ENCODE measurements around the gene WDR72.
"Not testable (repeated sequence)": the region's sequence is repeated elsewhere in the genome, so short reads cannot be mapped to it uniquely, and the experiment has no call there.

WDR72 gene

GRCh38 chr15:53789654-53790375, 30.4 kb upstream of the WDR72 start:
- ChIA-PET CTCF (no interaction called here), POLR2A (no interaction called here)
- TF ChIP-seq FOXA1 (IDR thresholded peaks at IDR 0.05), result no peak
- TF ChIP-seq FOXM1 (IDR thresholded peaks at IDR 0.05; ENCODE audit: borderline replicate concordance), result no peak
- TF ChIP-seq LEF1 (IDR thresholded peaks at IDR 0.05; ENCODE audit: borderline replicate concordance), result no peak
- TF ChIP-seq ELF4 (IDR thresholded peaks at IDR 0.05), result no peak
- no peak for TF ChIP-seq TARDBP (IDR thresholded peaks at IDR 0.05)
- DNase-seq (ENCODE audit: extremely low spot score), result no peak

GRCh38 chr15:53786401-53786800, 26.9 kb upstream of the WDR72 start:
- CTCF ChIA-PET, result no interaction called here
- no peak for DNase-seq (ENCODE audit: extremely low spot score)
- POLR2A ChIA-PET, result no interaction called here
- TF ChIP-seq L3MBTL2 (conservative IDR thresholded peaks at IDR 0.05), result no peak
- no peak for TF ChIP-seq ELF4 (IDR thresholded peaks at IDR 0.05)
- TF ChIP-seq LEF1 (IDR thresholded peaks at IDR 0.05; ENCODE audit: borderline replicate concordance), result no peak
- no peak for TF ChIP-seq ARNT (IDR thresholded peaks at IDR 0.05)
- no peak for TF ChIP-seq PKNOX1 (IDR thresholded peaks at IDR 0.05)
- no peak for TF ChIP-seq FOXA1 (IDR thresholded peaks at IDR 0.05)
- no peak for TF ChIP-seq CTBP1 (IDR thresholded peaks at IDR 0.05; ENCODE audit: borderline replicate concordance)
- no peak for TF ChIP-seq SP1 (IDR thresholded peaks at IDR 0.05)
- TF ChIP-seq TARDBP (IDR thresholded peaks at IDR 0.05), result no peak
- TF ChIP-seq HDGF (IDR thresholded peaks at IDR 0.05; ENCODE audit: borderline replicate concordance), result no peak
- TF ChIP-seq SUZ12 (IDR thresholded peaks at IDR 0.05), result no peak
- no peak for TF ChIP-seq FOXM1 (IDR thresholded peaks at IDR 0.05; ENCODE audit: borderline replicate concordance)
- TF ChIP-seq FOXK2 (IDR thresholded peaks at IDR 0.05), result no peak
- no peak for TF ChIP-seq NFRKB (IDR thresholded peaks at IDR 0.05)
- TF ChIP-seq BHLHE40 (IDR thresholded peaks at IDR 0.05; ENCODE audit: borderline replicate concordance), result no peak
- TF ChIP-seq ZNF384 (IDR thresholded peaks at IDR 0.05), result no peak

GRCh38 chr15:53785241-53785640, 25.8 kb upstream of the WDR72 start:
- CTCF ChIA-PET; POLR2A ChIA-PET; DNase-seq (ENCODE audit: extremely low spot score): not testable (repeated sequence)

- POLR2A ChIA-PET, result no interaction called here
- CTCF ChIA-PET, result no interaction called here
- DNase-seq (ENCODE audit: extremely low spot score), result no peak
- TF ChIP-seq FOXM1 (IDR thresholded peaks at IDR 0.05; ENCODE audit: borderline replicate concordance) (no peak), ARNT (IDR thresholded peaks at IDR 0.05) (no peak), ELF4 (IDR thresholded peaks at IDR 0.05) (no peak), SUZ12 (IDR thresholded peaks at IDR 0.05) (no peak), L3MBTL2 (conservative IDR thresholded peaks at IDR 0.05) (no peak), ZNF384 (IDR thresholded peaks at IDR 0.05) (no peak), NFRKB (IDR thresholded peaks at IDR 0.05) (no peak), PKNOX1 (IDR thresholded peaks at IDR 0.05) (no peak)
Observed at GRCh38 chr15:53762916-53763315, 3.5 kb upstream of the WDR72 start.

- TF ChIP-seq LEF1 (IDR thresholded peaks at IDR 0.05; ENCODE audit: borderline replicate concordance), result no peak
- TF ChIP-seq BHLHE40 (IDR thresholded peaks at IDR 0.05; ENCODE audit: borderline replicate concordance), result no peak
- TF ChIP-seq TARDBP (IDR thresholded peaks at IDR 0.05), result no peak
- no peak for TF ChIP-seq SUZ12 (IDR thresholded peaks at IDR 0.05)
- TF ChIP-seq FOXK2 (IDR thresholded peaks at IDR 0.05), result no peak
- TF ChIP-seq SP1 (IDR thresholded peaks at IDR 0.05), result no peak
- ChIA-PET POLR2A (no interaction called here), CTCF (interaction anchor here (0.6 kb wide), 2 partner anchors 562 to 1683 kb away, joined by 3 to 6 read pairs; no protein-coding TSS in a partner anchor)
Observed at GRCh38 chr15:53758412-53758811, 1.1 kb downstream of the WDR72 start.

GRCh38 chr15:53757906-53758305, 1.6 kb downstream of the WDR72 start:
- no peak for TF ChIP-seq NFRKB (IDR thresholded peaks at IDR 0.05)
- no peak for TF ChIP-seq PKNOX1 (IDR thresholded peaks at IDR 0.05)
- no peak for TF ChIP-seq FOXA1 (IDR thresholded peaks at IDR 0.05)
- TF ChIP-seq L3MBTL2 (conservative IDR thresholded peaks at IDR 0.05), result no peak
- TF ChIP-seq HDGF (IDR thresholded peaks at IDR 0.05; ENCODE audit: borderline replicate concordance), result no peak
- TF ChIP-seq ELF4 (IDR thresholded peaks at IDR 0.05), result no peak
- no peak for TF ChIP-seq ARNT (IDR thresholded peaks at IDR 0.05)
- no peak for TF ChIP-seq SP1 (IDR thresholded peaks at IDR 0.05)
- TF ChIP-seq LEF1 (IDR thresholded peaks at IDR 0.05; ENCODE audit: borderline replicate concordance), result no peak
- TF ChIP-seq TARDBP (IDR thresholded peaks at IDR 0.05), result no peak
- no peak for TF ChIP-seq SUZ12 (IDR thresholded peaks at IDR 0.05)
- no peak for TF ChIP-seq FOXK2 (IDR thresholded peaks at IDR 0.05)
- TF ChIP-seq CTBP1 (IDR thresholded peaks at IDR 0.05; ENCODE audit: borderline replicate concordance), result no peak
- no peak for TF ChIP-seq BHLHE40 (IDR thresholded peaks at IDR 0.05; ENCODE audit: borderline replicate concordance)
- no peak for TF ChIP-seq ZNF384 (IDR thresholded peaks at IDR 0.05)
- TF ChIP-seq FOXM1 (IDR thresholded peaks at IDR 0.05; ENCODE audit: borderline replicate concordance), result no peak
- no peak for DNase-seq (ENCODE audit: extremely low spot score)
- POLR2A ChIA-PET, result no interaction called here
- CTCF ChIA-PET, result interaction anchor here (0.6 kb wide), 1 partner anchor 561 kb away, joined by 3 read pairs; no protein-coding TSS in a partner anchor

More at GRCh38 chr15:53758412-53758811, 1.1 kb downstream of the WDR72 start:
- DNase-seq (ENCODE audit: extremely low spot score), result no peak

GRCh38 chr15:53753813-53754212, 5.7 kb downstream of the WDR72 start:
- POLR2A ChIA-PET, result no interaction called here
- DNase-seq (ENCODE audit: extremely low spot score), result no peak
- CTCF ChIA-PET, result no interaction called here
- no peak for TF ChIP-seq L3MBTL2 (conservative IDR thresholded peaks at IDR 0.05)
- TF ChIP-seq LEF1 (IDR thresholded peaks at IDR 0.05; ENCODE audit: borderline replicate concordance), result no peak
